Amniotic epithelial cell (primary cell): Measurements from ENCODE around the gene SUCLA2.
A peak's percentile ranks its signal among the peaks of the same experiment; 100 is the strongest.
"Not testable (repeated sequence)": the region's sequence is repeated elsewhere in the genome, so short reads cannot be mapped to it uniquely, and the experiment has no call there.

Experiments used
- DNase-seq: peaks from one replicate; pipeline ENCODE4 v3.0.0-alpha.2; 2010; ENCODE audit warnings: low read depth

The SUCLA2 gene

GRCh38 chr13:48001114-48001881 is at the start of gene SUCLA2:
TSS of gene SUCLA2 (minus strand) at chr13:48001273. CDS start at chr13:48001269, 4 bp downstream.
- DNase-seq, result peak; percentile 71

- no peak for DNase-seq
These were observed 49.5 kb upstream of the SUCLA2 start for GRCh38 chr13:48050550-48050949.

DNA sequence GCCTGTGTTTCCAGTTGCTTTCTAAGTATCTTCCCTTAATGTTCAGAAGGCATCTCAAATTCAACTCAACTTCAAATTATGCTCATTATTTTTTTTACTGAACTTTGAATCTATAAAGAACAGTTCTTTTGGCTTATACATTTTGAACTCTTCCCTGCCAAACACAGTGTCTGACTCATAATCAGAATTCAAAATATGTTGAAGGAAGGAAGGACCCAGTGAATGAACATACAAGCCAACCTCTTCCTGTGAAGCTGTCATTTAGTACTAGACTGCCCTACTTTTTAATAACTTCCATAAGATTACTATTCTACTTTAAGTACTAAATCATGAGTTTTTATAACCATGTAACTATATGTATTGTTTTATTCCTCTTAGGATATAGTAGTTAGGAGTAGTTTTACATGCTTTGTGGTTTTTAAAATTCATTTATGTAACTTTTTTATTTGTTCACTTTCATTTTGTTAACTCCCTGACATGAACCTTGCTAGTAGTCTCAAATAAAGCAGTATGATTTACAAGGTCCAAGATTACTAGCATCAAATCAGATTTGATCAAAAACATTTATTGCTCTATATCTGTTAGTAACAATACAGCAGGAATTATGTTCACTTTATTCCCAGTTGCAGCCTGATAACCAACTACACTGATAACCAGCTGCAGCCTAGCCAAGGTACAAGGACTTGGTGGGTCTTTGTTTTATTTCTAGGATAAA is 42.9 kb upstream of the SUCLA2 start:
- DNase-seq, result peak; percentile 44

DNA sequence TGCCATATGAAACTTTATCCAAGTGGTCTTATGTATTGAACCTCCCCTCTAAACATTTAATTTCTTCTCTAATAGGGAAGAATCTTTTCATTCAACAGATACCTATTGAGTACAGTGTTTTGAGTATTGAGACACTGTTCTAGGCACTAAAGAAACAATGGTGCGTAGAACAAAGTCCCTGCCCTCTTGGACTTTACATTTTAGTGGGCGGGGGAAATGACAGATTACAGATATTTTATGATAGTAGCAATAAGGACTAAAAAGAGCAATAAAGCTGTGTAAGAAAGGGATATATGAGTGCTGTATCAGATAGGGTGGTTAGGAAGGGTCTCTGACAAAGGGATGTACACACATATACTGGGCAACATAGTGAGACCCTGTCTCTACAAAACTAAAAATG is 41.8 kb upstream of the SUCLA2 start:
- DNase-seq, result no peak

GRCh38 chr13:48040896-48041295 is 39.8 kb upstream of the SUCLA2 start:
- no peak for DNase-seq

- no peak for DNase-seq
These were observed 39.0 kb upstream of the SUCLA2 start for GRCh38 chr13:48040049-48040448.

- no peak for DNase-seq
These were observed 37.7 kb upstream of the SUCLA2 start for GRCh38 chr13:48038761-48039160.

DNA sequence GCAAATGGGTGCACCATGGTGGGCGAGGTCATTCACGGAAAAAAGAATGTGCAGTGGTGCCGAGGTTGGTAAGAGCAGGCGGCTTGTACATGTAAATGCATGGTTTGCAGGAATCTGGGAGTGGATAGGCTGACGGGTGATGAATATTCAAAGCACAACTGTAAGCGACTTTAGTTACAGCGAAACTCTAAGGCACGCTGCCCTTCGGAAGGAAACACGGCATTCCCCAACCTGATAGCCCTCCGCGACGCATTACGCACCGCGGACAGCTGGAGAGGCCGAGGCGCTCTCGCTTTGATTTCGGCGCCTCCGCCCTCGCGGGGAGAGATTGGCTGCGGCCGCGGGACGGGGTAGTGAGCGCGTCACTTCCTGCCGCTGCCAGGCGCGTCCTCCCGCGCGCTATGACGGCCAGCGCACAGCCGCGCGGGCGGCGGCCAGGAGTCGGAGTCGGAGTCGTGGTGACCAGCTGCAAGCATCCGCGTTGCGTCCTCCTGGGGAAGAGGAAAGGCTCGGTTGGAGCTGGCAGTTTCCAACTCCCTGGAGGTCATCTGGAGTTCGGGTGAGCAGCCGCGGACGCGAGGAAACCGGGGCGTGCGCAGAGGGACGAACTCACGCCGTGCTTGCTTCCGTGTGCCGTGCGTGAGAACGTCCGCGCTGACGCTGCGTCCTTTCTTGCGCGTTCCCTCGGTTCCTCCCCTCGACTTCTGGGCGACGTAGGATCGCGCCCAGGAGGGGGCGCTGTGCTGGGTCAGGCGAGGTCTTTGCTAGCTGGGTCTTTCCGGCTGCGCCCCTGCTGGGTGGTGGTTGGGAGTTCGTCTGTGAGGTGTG is 36.5 kb upstream of the SUCLA2 start, which contains the start of gene NUDT15:
Gene NUDT15 (plus strand): TSS at position 381 of the 828 bp plus-strand sequence. CDS start 21 bp downstream, at position 402.
- peak; percentile 95 for DNase-seq

- no peak for DNase-seq
These were observed 28.8 kb upstream of the SUCLA2 start for GRCh38 chr13:48029859-48030258.

GRCh38 chr13:48028066-48028465 is 27.0 kb upstream of the SUCLA2 start:
- DNase-seq, result no peak

GRCh38 chr13:48019796-48020195 is 18.7 kb upstream of the SUCLA2 start:
- no peak for DNase-seq

DNA sequence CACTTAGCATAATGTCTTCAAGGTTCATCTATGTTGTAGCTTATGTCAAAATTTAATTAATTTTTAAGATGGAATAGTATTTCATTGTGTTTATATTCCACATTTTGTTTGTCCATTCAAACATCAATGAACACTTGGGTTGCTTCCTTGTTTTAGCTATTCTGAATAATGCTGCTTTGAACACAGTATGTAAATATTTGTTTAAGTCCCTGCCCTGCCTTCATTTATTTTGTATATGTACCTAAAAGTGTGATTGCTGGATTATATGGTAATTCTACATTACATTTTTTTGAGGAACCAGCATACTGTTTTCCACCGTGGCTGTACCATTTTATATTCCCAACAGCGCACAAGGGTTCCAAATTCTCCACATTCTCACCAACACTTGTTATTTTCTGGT is 17.6 kb upstream of the SUCLA2 start:
- no peak for DNase-seq

DNA sequence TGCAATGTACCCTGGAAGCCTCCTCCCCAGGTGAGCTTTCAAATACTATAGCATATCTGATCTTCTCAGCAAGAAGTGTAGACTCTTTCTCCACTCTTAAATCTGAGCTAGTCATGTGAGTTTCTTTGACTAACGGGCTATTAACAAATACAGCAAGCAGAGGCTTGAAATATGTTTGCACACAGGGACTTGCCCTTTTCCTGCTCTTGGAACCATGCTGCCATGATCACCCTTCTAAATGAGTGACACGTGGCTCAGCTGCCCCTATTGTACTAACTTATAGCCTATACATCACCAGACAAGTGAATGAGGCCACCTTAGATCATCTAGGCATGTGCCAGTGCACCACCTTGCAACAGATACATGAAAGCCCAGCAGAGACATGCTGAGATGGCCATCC is 13.3 kb upstream of the SUCLA2 start:
- DNase-seq, result no peak

DNA sequence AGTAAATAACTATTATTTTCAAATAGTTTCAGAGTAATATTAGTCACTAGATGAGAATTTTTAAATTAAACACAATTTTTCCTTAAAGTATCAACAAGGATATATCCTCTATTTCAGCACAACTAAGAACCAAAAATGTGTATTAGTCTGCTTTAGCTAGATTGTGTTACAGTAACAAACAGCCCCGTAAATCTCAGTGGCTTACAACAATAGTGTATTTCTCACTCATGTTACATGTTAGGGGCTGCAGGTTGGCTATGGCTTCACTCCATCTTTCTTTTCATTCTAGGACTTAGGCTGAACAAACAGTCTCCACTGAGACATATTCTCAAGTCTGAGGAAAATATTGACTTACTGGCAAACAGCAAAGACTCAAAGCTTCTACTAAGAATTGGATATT is 11.6 kb upstream of the SUCLA2 start:
- DNase-seq, result no peak

DNA sequence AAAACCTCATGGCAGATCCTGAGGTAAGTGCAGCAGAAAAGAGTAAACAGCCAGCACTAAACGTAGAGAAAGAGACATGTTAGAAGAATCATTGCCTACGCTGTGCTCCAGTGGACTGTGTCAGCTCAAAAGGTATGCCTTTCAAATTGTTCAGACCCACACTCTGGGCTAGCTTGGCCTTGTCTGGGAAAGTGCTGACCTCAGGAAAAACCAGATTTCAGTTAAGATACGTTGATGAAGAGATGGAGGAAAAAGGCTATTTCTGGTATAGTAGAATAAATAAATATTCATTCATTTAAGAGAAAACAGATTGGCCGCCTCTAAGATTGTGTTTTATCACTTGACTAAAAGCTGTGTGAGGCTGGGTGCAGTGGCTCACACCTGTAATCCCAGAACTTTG is 9.6 kb upstream of the SUCLA2 start:
- no peak for DNase-seq

GRCh38 chr13:48009284-48009683 is 8.2 kb upstream of the SUCLA2 start:
- peak; percentile 74 for DNase-seq

- no peak for DNase-seq
These were observed 5.3 kb upstream of the SUCLA2 start for GRCh38 chr13:48006396-48006795.

DNA sequence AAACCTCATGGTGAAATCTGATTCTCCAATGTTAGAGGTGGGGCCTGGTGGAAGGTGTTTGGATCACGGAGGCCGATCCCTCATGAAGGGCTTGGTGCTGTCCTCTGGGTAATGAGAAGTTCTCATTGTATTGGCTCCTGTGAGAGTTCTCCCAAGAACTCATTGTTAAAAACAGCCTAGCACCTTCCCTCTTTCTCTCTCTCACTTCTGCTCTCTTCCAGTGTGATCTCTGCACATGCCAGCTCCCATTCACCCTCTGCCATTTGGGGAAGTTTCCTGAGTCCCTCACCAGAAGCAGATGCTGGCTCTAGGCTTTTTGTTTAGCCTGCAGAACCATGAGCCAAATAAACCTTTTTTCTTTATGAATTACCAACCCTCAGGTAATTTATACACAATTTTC is 3.1 kb upstream of the SUCLA2 start:
- no peak for DNase-seq

DNA sequence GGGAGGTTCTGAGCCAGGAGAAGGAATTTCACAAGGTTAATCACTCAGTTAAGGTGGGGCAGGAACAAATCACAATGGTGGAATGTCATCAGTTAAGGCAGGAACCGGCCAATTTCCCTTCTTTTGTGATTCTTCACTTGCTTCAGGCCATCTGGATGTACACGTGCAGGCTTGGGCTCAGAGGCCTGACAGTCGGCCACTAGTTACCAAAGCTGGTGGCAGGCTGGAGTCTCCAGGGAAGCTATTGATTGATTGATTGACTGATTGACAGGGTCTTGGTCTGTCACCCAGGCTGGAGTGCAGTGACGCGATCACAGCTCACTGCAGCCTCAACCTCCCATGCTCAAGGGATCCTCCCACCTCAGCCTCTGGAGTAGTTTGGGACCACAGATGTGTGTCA is 926 bp upstream of the SUCLA2 start:
- DNase-seq, result not testable (repeated sequence)

- peak; percentile 4 for DNase-seq
These were observed 437 bp downstream of the SUCLA2 start for GRCh38 chr13:48000559-48001113.

DNA sequence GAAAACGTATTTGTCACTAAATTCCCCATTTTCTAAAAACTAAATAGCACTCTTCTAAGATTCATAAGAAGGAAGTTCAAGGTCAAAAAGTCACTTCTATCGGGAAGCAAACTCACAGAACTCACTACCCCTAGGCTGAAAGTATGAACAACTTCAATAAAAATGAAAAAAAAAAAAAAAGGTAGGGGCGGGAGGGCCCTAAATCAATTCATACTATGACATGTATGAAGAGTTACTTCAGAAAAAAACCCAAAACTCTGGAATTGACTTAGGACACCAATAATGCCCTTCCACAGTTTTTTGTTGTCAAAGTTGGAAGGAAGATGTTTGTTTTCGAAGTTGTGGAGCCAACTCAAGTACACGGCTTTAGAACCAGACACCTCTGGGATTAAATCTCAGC is 1.1 kb downstream of the SUCLA2 start:
- DNase-seq, result no peak

GRCh38 chr13:47997384-47997783 is 3.7 kb downstream of the SUCLA2 start:
- DNase-seq, result no peak
